ENCODE results near the gene EML5.
"Not testable (repeated sequence)": the region's sequence is repeated elsewhere in the genome, so short reads cannot be mapped to it uniquely, and the experiment has no call there.

Gene EML5

GRCh38 chr14:88792473-88793258, at the start of gene EML5:
Gene EML5 (minus strand): TSS chr14:88792953. CDS start chr14:88792503, 450 bp downstream.
- peak; percentile 67 for DNase-seq

GRCh38 chr14:88842414-88842813, 49.7 kb upstream of the EML5 start:
- no peak for DNase-seq

DNA sequence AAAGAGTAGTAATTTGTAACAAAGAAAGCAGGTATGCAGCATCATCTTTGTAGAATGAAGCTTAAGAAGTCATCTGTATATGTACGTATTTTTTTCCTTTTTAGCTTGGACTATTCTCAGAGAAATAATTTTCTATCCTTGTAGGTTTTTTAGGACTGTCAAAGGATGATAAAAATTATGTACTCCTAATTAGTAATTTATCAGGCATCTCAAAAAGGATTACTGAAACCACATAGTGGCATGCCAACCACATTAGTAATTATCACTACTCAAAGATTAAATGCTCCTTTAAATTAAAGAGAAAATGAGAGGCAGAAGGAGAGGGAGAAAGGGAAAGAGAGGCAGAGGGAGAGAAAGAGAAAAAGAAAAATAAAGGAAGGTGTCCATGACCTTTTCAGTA, 49.0 kb upstream of the EML5 start:
- DNase-seq: no peak

GRCh38 chr14:88840926-88841325, 48.2 kb upstream of the EML5 start:
- no peak for DNase-seq

- DNase-seq: no peak
These were observed 45.3 kb upstream of the EML5 start for GRCh38 chr14:88838015-88838414.

DNA sequence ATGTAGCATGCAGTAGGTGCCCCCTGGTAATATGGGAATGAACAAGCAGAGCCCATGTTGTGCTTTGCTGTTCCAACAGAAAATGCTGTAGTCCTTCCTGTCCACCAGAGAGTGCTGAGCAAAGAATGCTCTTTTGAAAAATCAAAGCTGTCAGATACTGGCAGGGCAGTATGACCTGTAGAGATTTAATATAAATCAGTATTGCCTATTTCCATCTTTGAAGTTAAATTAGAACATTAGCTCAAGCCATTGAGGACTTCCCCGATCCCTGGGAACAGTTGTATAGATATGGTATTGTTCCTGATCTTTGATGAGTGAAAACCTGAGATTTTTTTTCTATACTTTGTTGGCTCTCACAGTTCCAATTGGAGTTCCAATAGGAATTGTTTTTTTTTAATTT, 44.7 kb upstream of the EML5 start:
- no peak for DNase-seq

GRCh38 chr14:88835661-88836060, 42.9 kb upstream of the EML5 start:
- no peak for DNase-seq

GRCh38 chr14:88834883-88835431, 42.2 kb upstream of the EML5 start:
- DNase-seq: no peak

DNA sequence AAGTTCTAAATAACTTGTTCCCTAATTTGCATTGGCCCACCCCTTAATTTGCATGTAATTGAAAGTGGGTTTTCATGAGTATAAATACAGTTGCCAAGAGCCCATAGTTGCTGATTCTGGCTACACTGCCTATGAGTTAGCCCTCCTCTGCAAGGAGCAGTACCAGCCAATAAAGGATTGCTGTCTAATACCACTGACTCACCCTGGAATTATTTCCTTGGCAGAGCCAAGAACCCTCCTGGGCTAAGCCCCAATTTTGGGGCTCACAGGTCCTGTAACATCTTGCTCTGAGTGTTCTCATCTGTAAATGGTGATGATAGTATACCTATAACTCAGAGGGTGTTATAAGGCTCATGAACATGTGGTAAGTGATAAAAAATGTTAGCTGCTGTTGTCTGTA, 38.5 kb upstream of the EML5 start:
- DNase-seq: peak; percentile 93

DNA sequence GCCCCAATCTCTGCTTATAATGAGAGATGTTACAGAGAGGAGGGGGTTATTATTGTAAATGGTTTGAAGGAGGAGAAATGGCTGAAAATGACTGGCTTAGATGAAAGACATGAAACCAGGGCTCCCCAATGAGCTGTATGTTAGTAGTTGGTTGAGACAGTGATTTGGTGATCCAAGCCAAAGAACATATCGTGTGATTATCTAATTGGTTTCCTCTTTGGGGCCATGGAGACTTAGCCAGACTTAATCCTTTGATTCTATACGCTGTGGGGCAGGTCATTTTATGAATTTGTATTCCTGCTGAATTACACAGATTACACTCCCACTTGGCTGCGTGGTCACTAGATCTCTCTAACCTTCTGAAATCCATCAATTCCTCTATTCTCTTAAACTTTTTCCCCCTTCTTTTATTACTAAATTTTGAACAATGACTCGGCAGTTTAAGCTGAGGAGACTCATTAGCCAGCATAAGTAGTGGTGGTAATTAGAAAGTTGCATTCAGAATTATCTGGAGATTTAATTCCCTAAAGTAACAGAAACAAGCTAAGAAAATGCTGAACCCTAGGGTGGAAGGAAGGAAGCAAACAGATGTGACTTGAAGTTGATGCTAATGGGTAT, 37.0 kb upstream of the EML5 start:
- DNase-seq: no peak

GRCh38 chr14:88829188-88829587, 36.4 kb upstream of the EML5 start:
- DNase-seq: no peak

DNA sequence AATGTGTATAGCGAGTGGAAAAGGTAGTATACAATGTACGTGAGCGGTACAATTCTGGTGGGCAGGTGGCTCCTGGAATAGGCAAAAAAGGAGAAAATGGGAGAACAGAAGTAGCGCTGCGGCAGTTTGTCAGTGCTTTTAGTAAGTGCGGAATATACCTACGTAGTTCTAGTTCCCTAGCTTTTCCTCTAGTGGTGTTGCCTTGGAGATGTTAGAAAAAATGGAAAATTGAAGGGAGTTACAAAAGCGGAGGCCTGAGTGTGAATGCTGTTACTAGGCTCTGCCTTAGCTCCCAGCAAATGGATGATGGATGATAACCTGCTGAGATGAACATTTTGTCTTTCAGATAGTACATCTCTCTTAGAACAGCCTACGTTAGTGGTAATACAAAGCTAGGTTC, 32.8 kb upstream of the EML5 start:
- no peak for DNase-seq

- no peak for DNase-seq
These were observed 32.3 kb upstream of the EML5 start for GRCh38 chr14:88825078-88825458.

- DNase-seq: peak; percentile 83
These were observed 31.7 kb upstream of the EML5 start, which contains the start of gene TTC8 for GRCh38 chr14:88824314-88825077. Gene TTC8 (plus strand): TSS chr14:88824651. CDS start chr14:88824708, 57 bp downstream.

DNA sequence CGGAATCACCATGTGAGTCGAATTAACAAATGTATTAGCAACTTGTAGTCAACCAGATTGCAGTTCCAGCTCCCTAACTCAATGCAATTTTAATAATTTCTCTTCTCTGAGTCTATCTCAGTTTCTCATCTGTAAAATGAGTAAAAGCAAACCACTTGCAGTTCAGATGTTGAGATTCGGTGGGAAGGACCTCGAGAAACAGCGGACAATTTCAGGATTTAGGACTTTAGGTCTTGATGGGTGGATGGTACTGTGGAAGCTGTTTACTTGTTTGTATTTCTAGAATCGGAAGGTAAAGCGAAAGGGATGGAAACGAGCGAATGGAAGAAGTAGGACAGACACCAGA, 31.2 kb upstream of the EML5 start:
- no peak for DNase-seq

DNA sequence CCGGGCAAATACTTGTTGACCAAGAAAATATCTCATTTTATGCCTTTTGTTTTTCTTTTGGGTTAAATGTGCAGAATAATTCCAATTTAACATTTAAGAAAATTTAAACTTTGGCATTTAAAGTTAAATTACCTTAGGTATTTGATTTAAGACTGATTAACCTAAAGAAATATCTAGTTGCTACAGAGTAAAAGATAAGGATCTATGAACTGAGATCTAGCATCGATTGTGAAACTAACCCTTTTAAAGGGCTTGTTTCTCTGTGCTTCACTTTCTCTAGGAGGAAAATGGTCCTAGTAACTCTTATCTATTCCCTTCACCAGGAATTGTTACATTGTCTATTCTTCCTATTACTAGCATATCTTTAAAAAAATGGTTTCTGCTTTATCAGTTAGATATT, 29.1 kb upstream of the EML5 start:
- no peak for DNase-seq

GRCh38 chr14:88821378-88821777, 28.6 kb upstream of the EML5 start:
- no peak for DNase-seq

- DNase-seq: not testable (repeated sequence)
These were observed 26.9 kb upstream of the EML5 start for GRCh38 chr14:88819674-88820073.

GRCh38 chr14:88818018-88818417, 25.3 kb upstream of the EML5 start:
- DNase-seq: no peak

GRCh38 chr14:88815980-88816379, 23.2 kb upstream of the EML5 start:
- no peak for DNase-seq

DNA sequence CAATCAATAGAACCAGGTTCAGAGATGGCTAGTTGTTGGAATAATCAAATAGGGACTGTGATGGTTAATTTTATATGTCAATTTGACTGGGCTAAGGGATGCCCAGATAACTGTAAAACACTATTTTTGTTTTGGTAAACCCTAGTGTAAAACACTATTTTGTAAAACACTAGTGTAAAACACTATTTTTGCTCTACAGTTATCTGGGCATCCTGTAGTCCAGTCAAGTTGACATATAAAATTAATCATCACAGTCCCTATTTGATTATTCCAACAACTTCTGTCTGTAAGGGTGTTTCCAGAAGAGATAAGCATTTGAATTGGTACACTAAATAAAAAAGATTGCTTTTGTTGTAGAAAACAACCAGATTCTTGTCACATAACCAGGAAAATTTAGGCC, 15.6 kb upstream of the EML5 start:
- no peak for DNase-seq

- DNase-seq: no peak
These were observed 11.7 kb upstream of the EML5 start for GRCh38 chr14:88804477-88804876.

DNA sequence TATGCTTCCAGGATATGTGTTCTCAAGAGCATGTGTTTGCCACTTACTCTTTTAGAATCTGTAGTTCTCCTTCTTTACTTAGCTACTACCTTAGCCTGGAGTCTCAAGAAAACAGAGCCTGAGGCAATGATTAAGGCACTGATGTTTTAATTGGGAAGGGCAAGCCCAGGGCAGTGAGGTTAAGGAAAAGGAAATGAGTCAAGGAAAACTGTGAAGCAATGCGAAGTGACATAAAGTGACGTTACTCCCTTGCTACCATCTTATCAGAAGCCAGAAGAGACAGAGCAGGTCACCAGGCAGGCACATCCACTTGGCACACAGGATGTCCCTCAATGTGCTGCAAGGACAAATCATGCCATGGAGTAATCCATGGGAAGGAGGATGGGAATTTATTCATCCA, 11.3 kb upstream of the EML5 start:
- DNase-seq: no peak

GRCh38 chr14:88802596-88802995, 9.8 kb upstream of the EML5 start:
- no peak for DNase-seq

Measured in NCI-H226 (cell line).